ENCODE data around the gene SRRM2. TPM values are rescaled to one million over a fixed set of nuclear protein-coding genes. Genes with fewer than 3 reads are reported as not detected.

SRRM2 gene
- total RNA-seq, 1 donor from 2014 or later, result 251 TPM

- peaks cover 31% of the 10 kb centered on the region for H3K4me1 ChIP-seq
- no peak for DNase-seq
- no peak for TF ChIP-seq CTCF (IDR thresholded peaks at IDR 0.05; ENCODE audit: borderline replicate concordance)
- H3K27me3 ChIP-seq (ENCODE audit: low read depth), result no peaks in the 10 kb centered on the region
- H3K4me3 ChIP-seq, result no peak overlapping the region
- H3K27ac ChIP-seq (replicated peaks), result no peak overlapping the region
- intact Hi-C loops (cut with micrococcal nuclease), result no loop called here
- no peaks in the 10 kb centered on the region for H3K9me3 ChIP-seq (replicated peaks)
- H3K36me3 ChIP-seq, result no peaks in the 10 kb centered on the region
Measured at GRCh38 chr16:2749476-2749875, 3.0 kb upstream of the SRRM2 start.

- Histone ChIP-seq H3K36me3 (no peaks in the 10 kb centered on the region), H3K27me3 (ENCODE audit: low read depth) (no peaks in the 10 kb centered on the region), H3K4me1 (peaks cover 36% of the 10 kb centered on the region), H3K27ac (replicated peaks) (no peak overlapping the region), H3K9me3 (replicated peaks) (no peaks in the 10 kb centered on the region), H3K4me3 (no peak overlapping the region)
- intact Hi-C loops (cut with micrococcal nuclease), result no loop called here
- no peak for DNase-seq
- no peak for TF ChIP-seq CTCF (IDR thresholded peaks at IDR 0.05; ENCODE audit: borderline replicate concordance)
Measured at GRCh38 chr16:2749936-2750335, 2.5 kb upstream of the SRRM2 start.

- intact Hi-C loops (cut with micrococcal nuclease), result no loop called here
- DNase-seq, result no peak
- Histone ChIP-seq H3K4me3 (peak overlapping the region; percentile 82), H3K27ac (replicated peaks) (peak overlapping the region; percentile 99), H3K36me3 (peaks cover 3% of the 10 kb centered on the region), H3K9me3 (replicated peaks) (no peaks in the 10 kb centered on the region), H3K4me1 (peaks cover 52% of the 10 kb centered on the region), H3K27me3 (ENCODE audit: low read depth) (no peaks in the 10 kb centered on the region)
- TF ChIP-seq CTCF (IDR thresholded peaks at IDR 0.05; ENCODE audit: borderline replicate concordance), result no peak
Measured at GRCh38 chr16:2751577-2752034, 832 bp upstream of the SRRM2 start.

- H3K27me3 ChIP-seq (ENCODE audit: low read depth), result no peaks in the 10 kb centered on the region
- no peak for TF ChIP-seq CTCF (IDR thresholded peaks at IDR 0.05; ENCODE audit: borderline replicate concordance)
- H3K4me1 ChIP-seq, result peaks cover 66% of the 10 kb centered on the region
- H3K9me3 ChIP-seq (replicated peaks), result no peaks in the 10 kb centered on the region
- peak overlapping the region; percentile 99 for H3K27ac ChIP-seq (replicated peaks)
- intact Hi-C loops (cut with micrococcal nuclease), result no loop called here
- H3K36me3 ChIP-seq, result peaks cover 12% of the 10 kb centered on the region
- peak overlapping the region; percentile 82 for H3K4me3 ChIP-seq
- peak; percentile 87 for DNase-seq
Measured at GRCh38 chr16:2752850-2753732, 653 bp downstream of the SRRM2 start.

- Histone ChIP-seq H3K4me3 (peak overlapping the region; percentile 82), H3K9me3 (replicated peaks) (no peaks in the 10 kb centered on the region), H3K36me3 (peaks cover 18% of the 10 kb centered on the region), H3K27me3 (ENCODE audit: low read depth) (no peaks in the 10 kb centered on the region), H3K27ac (replicated peaks) (peak overlapping the region; percentile 99), H3K4me1 (peaks cover 72% of the 10 kb centered on the region)
- no peak for DNase-seq
- intact Hi-C loops (cut with micrococcal nuclease), result no loop called here
- no peak for TF ChIP-seq CTCF (IDR thresholded peaks at IDR 0.05; ENCODE audit: borderline replicate concordance)
Measured at GRCh38 chr16:2753733-2754020, 1.2 kb downstream of the SRRM2 start.
